ENCODE measurements around the gene POU3F1.

DNA sequence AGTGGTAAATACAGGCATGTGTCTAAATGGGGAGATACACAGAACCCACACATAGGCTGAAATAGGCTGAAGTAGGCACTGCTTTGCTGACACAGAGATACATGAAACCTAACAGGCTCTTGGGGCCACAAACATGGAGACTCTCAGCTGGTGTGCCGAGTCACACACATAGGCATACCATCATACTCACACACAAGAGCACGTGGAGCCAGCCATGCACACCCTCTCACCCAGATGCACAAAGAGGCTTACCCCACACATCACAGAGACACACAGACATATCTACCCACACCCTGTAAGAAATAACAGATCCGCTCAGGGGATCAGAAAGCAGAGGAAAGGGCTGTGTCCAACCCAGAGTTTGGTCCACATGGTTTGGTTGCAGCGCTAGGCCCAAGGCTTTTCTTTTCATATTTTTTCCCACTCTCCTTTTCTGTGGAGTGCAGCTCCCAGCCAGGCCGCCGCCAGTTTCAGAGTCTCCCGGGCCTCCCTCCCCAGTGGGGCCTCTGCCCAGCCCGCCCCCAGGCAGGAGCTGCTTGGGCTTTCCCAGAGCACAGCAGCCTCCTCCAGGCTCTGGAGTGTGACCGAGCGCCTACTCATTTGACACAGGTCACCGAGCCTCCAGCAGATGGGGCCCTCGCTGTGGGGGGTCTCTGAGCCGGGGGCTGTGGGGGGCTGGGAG lies 3.9 kb upstream of the POU3F1 start:
- TF ChIP-seq, protein P1, sequence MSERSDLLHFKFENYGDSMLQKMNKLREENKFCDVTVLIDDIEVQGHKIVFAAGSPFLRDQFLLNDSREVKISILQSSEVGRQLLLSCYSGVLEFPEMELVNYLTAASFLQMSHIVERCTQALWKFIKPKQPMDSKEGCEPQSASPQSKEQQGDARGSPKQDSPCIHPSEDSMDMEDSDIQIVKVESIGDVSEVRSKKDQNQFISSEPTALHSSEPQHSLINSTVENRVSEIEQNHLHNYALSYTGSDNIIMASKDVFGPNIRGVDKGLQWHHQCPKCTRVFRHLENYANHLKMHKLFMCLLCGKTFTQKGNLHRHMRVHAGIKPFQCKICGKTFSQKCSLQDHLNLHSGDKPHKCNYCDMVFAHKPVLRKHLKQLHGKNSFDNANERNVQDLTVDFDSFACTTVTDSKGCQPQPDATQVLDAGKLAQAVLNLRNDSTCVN (tag by site-specific recombination; optimal IDR thresholded peaks at IDR 0.05): no peak
- TF ChIP-seq ZNF24 (tag by site-specific recombination; IDR thresholded peaks at IDR 0.05): no peak
- TF ChIP-seq ZNF785 (tag by site-specific recombination; IDR thresholded peaks at IDR 0.05): no peak
